NCI-H82 treated with DMSO at 0.1 percent for 48 hours (cell line): ENCODE measurements around the gene ZMPSTE24.
"Not testable (repeated sequence)": the region's sequence is repeated elsewhere in the genome, so short reads cannot be mapped to it uniquely, and the experiment has no call there.

ENCODE experiments used
- DNase-seq: peaks from one replicate; lab custom pipeline; 2025; ENCODE audit not compliant: unreplicated experiment; lab: John Stamatoyannopoulos, UW

Gene ZMPSTE24

GRCh38 chr1:40316595-40317393, 58.8 kb downstream of the ZMPSTE24 start, which contains the start of gene COL9A2:
Gene COL9A2 (minus strand): TSS chr1:40317286. CDS start chr1:40317197, 89 bp downstream.
- no peak for DNase-seq

DNA sequence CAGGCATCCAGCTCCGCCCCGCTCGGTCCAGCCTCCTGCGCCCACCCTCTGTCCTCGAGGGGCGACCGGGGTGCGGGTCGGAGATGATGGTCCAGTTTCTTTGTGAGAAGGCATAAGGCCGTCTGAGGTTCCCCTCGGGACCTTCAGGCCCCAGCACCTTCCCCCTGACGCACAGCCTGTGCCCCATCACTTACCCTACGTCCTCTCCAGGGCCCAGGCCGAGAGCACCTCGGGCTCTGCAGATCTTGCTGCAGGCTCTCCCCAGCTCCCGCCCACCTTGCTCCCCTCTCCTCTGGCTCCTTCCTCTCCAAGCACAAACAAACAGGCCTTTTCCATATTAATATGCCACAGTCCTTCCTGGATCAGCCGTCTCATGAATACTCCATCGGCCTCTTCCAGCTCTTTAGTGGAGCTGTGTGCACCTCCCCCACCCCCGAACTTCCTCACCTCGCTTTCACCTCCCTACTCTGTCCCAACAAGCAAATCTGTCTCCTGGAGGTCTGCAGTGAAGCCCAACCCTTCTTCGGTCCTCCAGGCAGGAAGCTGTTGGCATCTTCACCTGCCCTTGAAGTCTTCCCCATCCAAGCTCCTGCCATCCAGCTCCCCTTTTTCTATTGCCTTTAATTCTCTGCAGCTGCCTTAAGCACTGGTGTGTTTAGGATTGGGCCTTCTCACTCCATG, 59.5 kb downstream of the ZMPSTE24 start:
- no peak for DNase-seq

DNA sequence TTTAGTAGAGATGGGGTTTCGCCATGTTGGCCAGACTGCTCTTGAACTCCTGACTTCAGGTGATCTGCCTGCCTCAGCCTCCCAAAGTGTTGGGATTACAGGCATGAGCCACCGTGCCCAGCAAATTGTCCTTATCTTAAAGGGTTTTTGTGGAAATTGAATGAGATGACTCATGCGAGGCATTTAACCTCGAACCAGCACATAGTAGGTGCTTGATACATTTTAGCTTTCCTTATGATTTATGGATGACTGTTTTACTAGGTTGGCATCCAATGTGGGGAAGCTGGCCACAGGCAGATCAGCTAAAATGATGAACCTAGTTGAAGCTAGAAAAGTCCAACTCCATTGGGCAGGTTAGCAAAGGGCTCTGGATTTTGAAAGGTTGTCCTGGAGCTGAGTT, 60.4 kb downstream of the ZMPSTE24 start:
- no peak for DNase-seq

DNA sequence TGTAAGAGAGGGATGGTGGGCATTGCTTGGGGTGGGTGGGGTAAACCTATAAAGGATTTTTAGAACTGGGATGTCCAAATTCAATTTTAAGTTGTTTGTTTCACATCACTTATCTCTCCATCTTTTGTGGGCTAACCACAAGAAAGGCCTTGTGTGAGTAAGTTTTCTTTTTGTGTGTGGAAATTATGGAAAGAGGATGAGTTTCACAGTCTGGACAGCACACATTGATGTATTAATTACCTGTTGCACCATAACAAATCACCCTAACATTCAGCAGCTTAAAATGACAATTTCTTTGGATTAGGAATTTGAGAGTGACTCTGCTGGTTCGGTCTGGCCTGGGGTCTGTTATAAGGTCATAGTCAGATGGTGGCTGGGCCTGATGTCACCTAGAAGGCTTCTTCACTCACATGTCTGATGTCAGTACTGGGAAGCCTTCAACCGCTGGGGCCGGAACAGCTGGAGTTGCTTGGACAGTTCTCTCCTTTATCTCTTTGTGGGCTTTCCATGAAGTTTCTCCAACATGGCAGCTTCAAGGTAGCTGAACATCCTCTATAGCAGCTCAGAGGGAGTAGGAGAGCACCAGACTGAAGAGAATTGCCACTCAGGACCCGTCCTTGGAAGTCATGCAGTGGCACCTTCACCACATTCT, 61.1 kb downstream of the ZMPSTE24 start:
- DNase-seq, result no peak

DNA sequence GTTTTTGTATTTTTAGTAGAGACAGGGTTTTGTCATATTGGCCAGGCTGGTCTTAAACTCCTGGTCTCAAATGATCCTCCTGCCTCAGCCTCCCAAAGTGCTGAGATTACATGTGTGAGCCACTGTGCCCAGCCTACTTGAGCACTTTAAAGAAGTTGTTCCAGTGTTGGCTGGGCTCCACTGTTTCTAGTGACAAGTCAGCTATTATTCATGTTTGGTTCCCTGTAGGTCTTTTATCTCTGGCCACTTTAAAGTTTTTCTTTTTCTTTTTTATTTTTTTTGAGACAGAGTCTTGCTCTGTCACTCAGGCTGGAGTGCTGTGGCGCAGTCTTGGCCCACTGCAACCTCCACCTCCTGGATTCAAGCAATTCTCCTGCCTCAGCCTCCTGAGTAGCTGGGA, 73.4 kb downstream of the ZMPSTE24 start:
- DNase-seq, result not testable (repeated sequence)

DNA sequence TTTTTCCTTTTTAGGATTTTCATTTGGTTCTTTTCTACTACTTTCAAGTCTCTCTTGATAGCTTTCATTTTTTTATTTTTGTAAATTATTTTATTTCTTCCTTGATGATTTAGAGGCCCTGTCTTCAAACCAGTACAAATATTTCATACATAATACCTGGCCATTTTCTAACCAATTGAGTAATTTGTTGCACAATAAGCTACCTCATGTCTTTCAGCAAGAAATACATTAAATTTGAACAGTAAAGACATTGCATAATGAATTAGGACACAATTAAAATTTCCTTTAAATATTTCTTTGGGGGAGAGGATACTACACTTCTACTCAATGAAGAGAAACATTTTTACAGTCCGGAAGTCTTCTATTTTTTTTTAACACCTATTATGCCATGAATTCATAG, 74.7 kb downstream of the ZMPSTE24 start:
- no peak for DNase-seq

DNA sequence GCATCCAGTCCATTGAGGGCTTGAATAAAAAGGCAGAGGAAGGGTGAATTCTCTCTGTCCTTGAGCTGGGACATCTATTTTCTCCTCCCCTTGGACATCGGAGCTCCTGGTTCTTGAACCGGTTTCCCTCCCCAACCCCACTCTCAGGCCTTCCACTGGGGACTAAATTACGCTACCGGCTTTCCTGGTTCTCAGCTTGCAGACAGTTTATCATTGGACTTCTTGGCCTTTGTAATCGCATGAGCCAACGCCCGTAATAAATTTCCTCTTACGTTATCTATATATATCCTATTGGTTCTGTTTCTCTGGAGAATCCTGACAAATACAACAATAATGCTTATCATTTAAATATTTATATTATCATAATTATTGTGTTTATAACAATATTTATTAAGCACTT, 79.4 kb downstream of the ZMPSTE24 start:
- DNase-seq, result no peak

DNA sequence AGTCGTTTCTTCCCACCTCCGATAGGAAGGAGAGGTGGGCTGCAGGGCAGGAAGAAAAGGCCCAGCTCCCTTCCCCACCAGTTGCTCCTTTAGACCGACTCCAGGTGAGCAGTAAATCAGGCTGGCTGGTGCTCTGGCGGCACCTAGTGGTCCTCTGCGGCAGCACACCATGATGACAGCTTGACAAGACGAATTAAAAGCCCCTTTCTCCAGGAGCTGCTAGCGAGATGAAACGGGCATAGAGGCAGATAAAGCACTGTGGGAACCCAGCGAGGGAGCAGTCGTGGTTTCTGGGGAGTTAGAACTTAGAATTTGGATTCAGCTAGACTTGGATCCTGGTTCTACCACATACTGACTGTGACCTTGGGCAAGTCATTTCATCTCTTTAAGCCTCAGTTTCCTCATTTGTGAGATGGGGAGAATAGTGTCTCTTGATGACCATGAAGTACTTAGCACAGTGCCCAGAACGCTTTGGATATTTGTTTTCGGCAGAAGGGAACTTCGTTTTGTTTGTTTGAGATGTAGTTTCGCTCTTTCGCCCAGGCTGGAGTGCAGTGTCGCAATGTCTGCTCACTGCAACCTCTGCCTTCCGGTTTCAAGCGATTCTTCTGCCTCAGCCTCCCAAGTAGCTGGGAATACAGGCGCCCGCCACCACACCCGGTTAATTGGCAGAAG, 80.8 kb downstream of the ZMPSTE24 start:
- DNase-seq, result peak; percentile 40

- DNase-seq, result no peak
These were observed 81.6 kb downstream of the ZMPSTE24 start for GRCh38 chr1:40339420-40340323.

GRCh38 chr1:40341491-40342380, 83.7 kb downstream of the ZMPSTE24 start:
- DNase-seq, result no peak

DNA sequence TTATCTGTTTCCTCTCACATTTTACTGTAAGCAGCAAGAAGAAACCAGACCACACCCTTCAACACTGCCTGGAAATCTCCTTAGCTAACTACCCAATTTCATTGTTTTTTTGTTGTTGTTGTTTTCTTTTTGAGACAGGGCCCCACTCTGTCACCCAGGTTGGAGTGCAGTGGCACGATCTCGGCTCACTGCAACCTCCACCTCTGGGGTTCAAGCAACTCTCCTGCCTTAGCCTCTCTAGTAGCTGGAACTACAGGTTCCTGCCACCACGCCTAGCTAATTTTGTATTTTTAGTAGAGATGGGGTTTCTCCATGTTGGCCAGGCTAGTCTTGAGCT, 84.3 kb downstream of the ZMPSTE24 start:
- not testable (repeated sequence) for DNase-seq
